Kasumi-1 (cell line): ENCODE data around the gene ATAD3C.
"Not testable (repeated sequence)": the region's sequence is repeated elsewhere in the genome, so short reads cannot be mapped to it uniquely, and the experiment has no call there.

Experiments used
- DNase-seq, 2 experiments: peaks; one replicate each; lab custom pipeline; 2025; lab: John Stamatoyannopoulos, UW

The ATAD3C gene

DNA sequence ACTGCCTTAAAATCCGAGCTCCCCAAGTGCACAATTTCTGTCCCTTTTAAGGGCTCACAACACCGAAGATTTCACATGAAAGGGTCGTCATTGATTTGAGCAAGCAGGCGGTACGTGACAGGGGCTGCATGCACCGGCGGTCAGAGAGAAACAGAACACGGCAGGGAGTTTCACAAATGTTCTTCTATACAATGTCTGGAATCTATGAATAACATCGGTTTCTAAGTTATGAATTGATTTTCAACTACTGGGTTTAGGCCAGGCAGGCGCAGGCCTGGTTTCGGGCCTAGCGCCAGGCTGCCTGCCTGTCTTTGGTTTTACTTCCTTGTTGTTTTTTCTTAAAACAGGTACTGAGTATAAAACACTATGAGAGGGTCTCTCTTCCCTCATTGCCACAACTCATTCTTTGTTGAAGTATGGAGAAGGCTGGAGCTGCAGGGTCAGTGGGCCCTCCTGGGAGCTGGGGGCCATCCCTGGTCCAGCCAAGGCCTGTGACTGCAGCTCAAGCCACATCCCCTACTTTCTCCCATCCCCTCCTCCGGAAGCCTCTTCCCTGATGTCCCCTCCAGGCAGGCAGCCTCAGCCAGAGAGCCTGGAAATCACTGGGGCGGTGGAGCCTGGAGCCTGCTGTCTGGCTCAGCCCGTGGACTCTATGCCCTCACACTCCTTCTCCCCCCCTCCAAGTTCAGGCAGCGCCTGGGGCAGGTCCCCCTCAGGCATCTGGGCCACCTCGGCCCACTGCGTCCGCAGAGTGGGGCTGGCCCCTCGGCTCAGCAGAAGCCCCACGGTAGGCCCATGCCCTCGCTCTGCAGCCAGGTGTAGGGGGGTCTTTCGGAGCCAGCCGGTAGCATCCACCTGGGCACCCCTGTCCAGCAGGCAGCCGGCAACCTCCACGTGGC is 30.8 kb upstream of the ATAD3C start:
- DNase-seq = no peak

DNA sequence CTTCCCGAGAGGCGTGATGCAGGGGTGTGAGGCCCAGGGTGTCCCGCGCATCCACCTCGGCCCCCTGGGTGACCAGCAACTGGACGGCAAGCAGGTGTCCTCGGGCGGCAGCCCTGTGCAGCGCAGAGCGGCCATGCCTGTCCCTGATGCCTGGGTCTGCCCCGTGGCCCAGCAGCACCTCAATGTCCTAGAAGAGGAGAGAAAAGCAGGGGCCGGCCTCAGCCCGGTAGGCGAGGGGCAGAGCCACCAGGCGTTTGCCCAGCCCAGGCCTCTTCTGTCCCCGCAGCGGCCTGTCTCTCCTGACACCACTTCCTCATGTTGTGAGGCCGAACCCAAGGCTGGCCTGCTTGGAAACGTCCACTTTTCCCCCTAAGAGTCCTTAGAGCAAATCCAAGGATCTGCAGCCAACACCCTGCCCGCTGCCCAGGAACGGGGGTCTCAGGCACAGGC is 30.1 kb upstream of the ATAD3C start:
- DNase-seq = no peak

DNA sequence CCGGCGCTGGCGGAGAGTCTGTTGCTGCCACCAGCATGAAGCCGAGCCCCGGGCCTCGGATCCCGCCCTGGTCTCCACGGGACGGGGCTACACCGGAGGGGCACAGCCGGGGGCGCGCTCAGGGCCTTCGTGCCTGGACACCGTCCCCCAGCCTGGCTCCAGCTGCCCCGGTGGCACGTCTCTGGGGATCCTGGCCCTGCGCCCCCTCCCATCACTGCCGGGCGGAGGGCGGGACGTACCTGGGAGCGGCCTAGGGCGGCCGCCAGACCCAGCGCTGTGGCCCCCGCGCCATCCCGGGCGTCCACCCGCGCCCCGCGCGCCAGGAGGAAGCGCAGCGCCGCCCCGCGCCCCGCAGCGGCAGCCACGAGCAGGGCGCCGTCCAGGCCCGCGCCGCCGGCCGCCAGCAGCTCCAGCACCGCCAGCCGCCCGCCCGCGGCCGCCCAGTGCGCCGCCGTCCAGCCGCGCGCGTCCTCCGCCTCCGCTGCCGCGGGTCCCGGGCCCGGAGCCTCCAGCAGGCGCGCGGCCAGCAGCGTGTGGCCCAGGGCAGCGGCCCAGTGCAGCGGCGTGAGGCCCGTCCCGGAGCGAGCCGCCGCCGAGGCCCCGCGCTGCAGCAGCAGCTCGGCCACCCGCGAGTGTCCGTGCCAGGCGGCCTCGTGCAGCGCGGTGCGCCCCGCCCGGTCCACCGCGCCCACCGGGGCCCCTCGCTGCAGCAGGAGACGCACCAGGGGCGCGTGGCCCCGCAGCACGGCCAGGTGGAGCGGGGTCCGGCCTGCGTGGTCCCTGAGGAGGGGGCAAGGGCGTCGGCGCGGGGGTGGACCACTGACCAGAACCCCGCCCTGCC is 29.5 kb upstream of the ATAD3C start:
- no peak for DNase-seq

DNA sequence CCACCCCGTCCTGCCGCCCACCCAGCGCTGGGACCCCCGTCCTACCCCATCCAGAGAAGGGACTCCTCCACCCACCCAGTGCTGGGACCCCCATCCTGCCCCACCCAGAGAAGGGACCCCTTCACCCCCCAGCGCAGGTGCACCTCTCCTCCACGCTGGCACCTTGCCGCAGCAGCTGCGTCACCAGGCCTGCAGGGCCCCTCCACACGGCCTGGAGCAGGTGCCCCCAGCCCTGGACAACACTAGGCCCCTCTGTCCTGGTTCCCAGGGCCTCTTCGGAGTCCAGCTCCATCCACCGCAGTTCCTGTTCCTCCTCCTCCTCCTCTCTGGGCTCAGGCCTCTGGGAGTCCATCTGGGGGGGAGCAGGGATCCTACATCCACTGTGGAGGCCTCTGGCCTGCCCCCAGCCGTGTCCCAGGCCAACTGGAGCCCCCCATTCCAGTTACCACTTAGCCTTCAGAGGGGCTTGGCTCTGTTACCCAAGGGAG is 28.8 kb upstream of the ATAD3C start:
- no peak for DNase-seq

DNA sequence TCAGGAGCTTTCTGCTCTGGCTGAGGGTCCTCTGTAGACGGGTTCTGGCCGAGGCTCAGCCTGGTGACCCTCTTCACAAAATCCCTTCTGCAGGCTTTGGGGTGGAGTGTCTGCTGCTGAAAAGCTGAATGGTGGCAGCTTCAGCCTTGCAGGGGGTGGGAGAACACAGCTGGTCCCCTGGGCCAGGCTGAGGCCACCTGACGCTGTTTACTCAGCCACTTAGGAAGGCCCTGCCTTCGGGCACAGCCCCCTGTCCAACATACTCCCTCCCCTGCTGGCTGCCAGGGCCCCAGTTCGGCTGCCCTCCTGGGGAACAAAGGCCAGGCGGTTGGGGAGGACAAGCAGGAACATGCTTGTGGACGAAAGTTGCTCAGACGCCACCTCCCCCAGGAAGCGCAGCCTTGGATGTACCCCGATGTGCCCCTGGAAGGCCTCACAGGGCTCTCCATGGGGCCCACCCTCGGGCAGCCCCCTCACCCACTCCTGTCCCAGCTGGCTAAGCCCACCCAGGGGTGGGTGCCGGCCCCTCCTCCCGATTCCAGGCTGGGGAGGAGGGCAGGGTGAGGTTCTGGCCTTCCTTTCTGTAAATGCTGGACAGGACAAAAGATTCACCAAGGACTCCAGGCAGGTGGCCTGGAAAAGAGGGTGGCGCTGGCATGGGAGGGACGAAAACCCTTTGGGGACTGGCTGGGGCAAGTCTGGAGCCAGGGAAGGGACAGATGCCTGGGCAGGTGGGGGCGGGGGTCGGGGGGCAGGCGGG is 28.2 kb upstream of the ATAD3C start, which contains the start of gene ANKRD65:
ANKRD65 (minus strand) TSS at position 130 of the 760 bp plus-strand sequence. CDS start 271 bp downstream, outside the sequence.
- DNase-seq = no peak

DNA sequence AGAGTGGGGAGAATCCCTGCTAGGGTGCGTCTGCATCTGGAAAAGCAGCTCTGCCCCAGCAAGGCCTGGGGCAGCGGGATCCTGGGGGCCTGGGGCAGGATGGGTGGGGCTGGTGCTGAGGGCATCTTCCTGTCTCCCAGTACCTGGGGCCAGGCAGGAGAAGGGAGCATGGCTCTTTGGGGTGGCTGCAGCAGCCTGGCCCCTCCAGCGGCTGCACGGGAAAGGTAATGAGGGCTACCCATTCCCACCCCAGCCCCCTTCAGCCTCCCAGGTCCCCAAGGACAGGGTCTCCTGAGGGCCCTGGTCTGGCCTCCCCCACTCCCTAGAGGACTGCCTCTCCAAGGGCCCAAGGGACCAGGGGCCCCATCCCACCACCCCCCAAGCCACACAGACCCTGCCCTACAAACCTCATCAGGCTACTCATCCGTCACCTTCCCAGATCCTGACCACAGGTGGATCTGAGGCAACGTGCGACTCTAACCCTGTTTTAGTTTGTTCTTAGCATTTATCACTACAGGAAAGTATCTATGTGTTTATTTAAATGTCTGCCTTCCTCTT is 27.5 kb upstream of the ATAD3C start:
- no peak for DNase-seq

DNA sequence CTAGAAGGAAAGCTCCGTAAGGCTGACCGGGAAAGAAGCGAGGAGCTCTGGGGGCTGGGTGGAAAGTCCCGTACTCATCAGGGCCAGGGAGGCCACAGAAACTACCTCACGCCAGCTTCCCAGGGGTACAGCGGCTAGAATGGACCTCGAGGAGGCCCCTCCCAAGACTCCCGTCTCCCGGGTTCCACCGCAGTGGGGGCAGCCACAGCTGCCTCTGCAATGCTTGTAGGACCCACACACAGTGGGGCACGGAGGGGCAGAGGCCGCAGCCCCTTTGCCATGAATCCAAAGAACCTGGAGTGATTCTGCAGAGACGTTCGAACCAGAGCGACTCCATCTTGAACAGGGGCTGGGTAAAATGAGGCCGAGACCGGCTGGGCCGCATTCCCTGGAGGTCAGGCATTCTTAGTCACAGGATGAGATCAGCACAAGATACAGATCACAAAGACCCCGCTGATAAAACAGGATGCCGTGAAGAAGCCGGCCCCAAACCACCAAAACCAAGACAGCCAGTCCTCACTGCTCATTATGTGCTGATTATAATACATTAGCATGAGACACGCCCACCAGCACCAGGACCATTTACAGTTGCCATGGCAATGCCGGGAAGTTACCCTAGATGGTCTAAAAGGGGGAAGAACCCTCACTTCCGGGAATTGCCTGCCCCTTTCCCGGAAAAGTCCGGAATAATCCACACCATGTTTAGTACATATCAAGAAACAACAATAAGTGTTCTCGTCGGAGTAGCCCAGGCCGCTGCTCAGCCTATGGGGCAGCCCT is 26.8 kb upstream of the ATAD3C start:
- no peak for DNase-seq

DNA sequence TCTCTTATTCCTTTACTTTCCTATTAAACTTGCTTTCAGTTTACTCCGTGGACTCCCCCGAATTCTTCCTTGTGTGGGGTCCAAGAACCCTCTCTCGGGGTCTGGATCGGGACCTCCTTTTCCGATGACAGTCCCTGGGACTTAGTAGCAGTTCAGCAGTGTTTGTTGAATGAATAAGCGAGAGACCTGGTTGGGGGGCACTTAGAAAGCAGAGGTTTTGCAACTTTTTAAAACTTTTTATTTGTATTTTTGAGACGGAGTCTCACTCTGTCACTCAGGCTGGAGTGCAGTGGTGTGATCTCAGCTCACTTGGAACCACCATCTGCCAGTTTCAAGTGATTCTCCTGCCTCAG is 26.3 kb upstream of the ATAD3C start:
- no peak for DNase-seq

DNA sequence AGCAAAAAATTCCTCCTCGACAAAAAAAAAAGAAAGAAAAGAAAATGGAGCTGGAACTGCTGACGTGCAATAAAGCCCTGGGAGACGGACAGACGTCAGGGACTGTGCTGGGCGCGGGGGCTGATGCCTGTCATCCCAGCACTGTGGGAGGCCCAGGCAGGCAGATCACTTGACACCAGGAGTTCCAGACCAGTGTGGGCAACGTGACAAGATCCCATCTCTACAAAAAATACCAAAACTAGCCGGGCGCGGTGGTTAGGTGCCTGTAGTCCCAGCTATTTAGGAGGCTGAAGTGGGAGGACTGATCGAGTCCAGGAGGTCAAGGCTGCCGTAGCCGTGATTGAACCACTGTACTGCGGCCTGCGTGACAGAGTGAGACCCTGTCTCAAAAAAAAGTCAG is 24.8 kb upstream of the ATAD3C start:
- no peak for DNase-seq

DNA sequence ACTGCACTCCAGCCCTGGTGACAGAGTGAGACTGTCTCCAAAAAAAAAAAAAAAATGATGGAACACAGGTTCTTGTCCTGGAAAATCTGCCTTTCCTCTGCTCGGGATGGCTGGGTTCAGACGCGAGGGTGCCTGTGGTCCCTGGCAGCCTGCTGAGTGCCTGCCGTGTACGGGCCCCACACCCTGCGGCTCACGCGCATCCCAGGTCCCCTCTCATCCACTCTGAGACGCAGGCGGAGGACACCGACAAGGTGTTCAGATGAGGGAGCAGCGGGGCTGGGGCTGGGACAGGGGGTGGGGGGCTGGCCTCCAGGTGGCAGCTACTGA is 24.1 kb upstream of the ATAD3C start:
- no peak for DNase-seq

DNA sequence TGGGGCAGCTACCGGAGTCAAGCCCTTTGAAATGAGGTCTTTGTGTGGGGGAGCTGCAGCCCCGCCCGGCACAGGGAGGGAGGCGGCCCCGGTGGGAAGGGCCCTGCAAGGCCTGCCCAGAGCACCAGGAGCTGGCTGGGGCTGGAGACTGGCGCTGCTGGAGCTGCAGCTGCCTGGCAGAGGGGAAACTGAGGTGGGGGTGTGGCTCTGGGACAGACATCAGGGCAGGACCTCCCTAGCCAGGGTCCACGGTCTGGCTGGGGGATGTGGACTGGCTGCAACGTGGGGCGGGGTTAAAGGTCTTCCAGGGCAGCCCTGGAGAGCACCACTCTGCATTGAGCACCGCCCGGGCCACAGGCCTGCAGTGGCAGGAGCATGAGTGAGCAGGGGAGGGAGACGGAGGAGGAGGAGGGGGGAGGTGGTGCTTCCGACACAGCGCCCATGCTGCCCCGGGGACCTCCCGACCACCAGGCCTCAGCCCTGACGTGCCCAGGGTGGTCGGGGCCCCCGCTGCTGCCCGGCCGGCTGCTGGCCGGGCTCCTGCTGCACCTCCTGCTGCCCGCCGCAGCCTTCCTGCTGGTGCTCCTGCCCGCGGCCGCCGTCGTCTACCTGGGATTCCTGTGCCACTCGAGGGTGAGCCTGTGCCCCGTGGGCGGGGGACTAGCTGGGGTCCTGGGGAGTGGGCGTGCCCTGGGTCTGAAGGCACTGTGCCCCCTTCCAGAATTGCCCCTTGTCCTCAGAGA is 23.6 kb upstream of the ATAD3C start:
- DNase-seq = no peak

DNA sequence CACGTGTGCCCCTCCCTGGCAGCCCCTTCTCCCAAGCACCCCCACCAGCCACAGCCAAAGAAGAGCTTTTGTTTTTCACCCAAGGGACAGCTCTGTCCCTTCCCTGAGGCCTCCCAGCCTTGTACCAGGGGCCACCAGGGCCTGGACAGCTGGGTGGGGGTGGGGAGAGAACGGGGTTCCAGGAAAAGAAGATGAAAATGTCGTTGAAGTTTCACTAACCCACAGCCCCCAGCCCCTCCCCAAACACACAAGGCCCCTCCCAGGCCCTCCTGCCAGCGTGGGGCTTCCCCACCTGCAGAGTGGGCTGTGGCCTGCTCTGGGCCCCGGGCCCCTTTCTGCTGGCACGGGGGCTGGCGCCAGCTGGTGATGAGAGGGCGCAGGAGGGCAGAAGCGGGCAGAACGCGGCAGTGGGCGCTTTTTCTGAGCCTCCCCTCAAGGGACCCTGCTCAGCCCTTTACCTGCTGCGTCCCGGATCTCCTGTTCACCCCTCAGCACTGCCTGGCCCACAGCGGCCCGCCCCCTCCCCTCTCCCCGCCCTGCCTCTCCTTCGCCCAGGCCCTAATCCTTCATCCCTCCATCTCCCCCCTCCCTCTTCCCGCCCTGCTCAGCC is 22.9 kb upstream of the ATAD3C start:
- no peak for DNase-seq

DNA sequence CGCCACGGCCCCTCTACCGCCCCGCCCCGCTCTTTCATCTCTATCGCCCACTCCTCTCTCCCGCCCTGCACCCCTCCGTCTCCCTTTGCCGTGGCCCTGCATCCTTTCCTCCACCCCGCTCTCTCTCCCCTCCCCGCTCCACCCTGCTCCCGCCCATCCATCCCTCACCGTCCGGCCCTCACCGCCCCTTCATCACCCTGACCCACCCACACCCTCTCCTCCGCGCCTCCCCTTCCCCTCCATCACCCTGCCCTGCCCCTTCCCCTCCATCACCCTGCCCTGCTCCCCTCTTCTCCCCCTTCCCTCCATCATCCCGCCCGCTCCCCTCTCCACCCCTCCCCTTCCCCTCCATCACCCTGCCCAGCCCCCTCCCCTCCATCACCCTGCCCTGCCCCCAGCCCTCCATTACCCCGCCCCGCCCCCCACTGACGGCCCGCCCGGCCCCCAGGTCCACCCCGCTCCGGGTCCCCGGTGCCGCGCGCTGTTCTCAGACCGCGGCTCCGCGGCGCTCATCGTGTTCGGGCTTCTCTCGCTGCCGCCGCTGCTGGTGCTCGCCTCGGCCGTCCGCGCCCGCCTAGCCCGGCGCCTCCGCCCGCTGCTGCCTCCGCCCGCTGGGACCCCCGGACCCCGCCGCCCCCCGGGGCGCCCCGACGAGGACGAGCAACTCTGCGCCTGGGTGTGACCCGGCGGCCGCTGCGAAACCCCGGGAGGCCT is 22.2 kb upstream of the ATAD3C start:
- no peak for DNase-seq

DNA sequence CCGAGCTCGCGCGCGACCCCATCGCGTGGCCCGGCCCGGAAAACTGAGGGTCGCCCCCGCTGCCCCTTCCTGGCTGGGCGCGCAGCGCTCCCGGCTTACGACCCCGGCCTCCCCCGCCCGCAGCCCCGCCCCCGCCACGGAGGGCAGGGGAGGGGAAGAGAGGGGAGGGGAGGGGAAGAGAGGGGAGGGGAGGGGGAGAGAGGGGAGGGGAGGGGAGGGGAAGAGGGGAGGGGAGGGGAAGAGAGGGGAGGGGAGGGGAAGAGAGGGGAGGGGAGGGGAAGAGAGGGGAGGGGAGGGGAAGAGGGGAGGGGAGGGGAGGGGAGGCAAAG is 21.7 kb upstream of the ATAD3C start:
- no peak for DNase-seq

DNA sequence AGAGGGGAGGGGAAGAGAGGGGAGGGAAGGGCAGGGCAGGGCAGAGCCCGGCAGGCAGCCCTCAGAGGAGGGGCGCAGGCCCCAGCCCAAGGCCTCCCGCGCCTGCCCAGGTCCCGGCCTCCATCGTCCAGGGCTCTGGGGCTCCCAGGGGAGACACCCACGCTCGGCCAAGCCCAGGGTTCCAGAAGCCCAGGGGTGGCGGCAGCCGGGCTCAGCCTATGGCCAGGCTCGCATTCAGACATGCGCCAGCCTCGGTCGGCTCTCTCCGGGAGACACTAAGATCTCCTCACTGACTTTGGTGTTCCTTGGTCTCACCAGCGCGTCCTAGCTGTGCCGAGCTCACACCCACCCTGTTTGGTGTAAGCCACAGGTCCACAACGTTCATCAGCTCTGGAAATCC is 21.3 kb upstream of the ATAD3C start:
- no peak for DNase-seq

DNA sequence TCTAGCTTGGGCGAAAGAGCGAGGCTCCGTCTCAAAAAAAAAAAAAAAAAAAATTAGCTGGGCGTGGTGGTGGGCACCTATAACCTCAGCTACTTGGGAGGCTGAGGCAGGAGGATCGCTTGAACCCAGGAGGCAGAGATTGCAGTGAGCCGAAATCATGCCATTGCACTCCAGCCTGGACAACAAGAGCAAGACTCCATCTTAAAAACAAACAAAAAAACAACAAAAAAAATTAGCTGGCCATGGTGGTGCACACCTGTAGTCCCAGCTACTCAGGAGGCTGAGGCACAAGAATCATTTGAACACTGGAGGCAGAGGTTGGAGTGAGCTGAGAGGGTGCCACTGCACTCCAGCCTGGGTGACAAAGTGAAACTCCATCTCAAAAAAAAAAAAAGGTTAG is 20.5 kb upstream of the ATAD3C start:
- not testable (repeated sequence) for DNase-seq

DNA sequence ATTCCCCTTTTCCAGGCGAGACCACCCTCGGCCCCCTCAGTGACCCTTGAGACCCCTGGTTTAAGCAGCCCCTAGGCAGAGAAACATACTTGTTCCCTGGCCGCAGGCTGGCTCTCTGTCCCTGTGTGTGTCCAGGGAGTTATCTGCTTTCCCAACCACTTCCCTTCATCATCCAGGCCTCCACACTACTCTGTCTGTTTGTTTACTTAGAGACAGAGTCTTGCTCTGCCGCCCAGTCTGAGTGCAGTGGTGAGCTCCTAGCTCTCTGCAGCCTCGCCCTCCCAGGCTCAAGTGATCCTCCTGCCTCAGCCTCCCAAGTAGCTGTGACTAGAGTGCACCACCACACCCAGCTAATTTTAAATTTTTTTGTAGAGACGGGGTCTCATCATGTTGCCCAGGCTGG is 19.8 kb upstream of the ATAD3C start:
- no peak for DNase-seq

DNA sequence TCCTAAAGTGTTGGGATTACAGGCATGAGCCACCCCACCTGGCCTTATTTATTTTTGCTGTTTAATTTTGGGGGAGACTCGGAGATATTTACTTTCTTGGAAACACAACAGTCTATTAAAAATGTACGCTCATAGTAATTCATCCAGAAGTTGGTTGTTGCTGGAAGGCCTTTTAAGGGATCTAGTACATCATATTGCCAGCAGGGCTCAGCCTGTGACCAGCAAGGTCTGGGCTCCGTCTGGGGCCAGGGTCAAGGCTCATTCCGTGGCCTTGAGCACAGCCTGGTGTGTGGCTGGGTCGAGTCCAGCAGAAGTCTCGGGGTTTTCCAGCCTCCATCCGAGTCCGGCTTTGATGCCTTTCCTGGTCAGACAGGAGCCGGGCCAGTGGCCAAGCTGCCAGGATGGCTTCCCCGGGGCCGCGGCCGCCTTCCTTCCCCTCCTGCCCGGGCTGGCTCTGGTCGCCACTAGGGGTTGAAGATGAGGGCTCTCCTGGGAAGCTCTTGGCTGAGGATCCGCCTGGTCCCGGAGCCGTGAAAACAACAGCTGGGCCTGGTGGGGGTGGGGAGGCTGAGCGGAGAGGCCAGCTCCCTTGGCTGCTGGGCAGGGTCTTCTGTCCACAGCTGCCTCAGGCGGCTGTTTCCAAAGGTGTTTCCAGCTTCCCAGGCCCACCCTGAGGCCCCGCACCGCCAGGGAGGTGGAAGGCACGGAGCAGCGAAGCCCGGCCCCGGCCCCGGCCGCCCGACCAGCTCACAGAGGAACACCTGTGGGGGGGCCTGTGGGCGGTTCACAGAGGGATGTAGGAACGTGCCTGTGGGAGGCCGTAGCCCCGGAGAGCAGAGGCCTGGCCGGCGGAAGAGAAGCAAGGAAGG is 19.1 kb upstream of the ATAD3C start:
- DNase-seq = no peak
